ENCODE measurements around the gene MRPL58. TPM values are rescaled to one million over a fixed set of nuclear protein-coding genes. Genes with fewer than 3 reads are reported as not detected.

MRPL58 gene
- total and polyA plus RNA-seq, 2 donors (not counting 1 experiment from before 2014, with no cell fraction given): 20.8 to 21.6 TPM

DNA sequence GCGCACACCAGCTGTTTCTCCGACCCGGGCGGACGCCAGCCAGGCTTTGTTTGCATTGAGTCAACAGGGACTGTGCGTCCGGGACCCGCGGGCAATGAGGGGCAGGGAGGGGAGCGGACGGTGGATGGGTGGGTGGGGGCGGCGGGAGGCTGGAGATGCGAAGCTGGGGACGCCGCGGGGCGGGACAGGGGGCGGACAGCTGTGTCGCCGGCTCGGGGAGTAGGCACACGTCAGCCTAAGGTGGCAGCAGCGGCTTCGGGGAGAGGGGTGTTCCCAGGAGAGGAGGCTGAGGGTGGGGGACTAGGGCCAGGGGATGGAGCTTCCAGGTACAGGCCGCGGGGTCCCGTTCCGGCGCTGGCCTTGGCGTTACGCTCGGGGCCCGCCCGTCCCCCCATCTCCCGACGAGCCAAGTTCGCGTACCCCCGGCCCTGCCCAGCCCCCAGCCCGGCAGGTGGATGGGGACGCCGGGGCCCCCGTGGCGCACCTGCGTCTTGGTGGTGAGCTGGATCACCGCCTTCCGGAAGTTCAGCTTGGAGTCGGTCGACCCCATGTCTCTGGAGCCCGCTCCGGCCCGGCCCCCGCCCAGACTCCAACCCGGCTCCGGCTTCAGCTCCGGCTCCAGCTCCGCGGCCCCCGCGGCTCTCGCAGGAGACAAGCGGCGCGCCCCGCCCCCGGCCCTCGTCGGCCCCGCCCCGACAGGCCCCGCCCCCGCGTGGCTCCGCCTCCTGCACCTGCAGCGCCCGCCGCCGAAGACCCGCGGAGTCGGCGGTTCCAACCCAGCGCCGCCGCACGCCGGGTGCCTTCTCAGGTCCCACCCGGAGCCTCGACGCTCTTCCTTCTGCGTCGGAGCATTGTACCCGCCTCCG lies 40.1 kb upstream of the MRPL58 start, which contains the start of gene HID1:
TSS of gene HID1 (minus strand) at position 653 of the 866 bp plus-strand sequence. CDS start at position 550, 103 bp downstream.
- Histone ChIP-seq H4K20me1 (ENCODE audit: control insufficient read depth, insufficient read depth, low read length, poor library complexity, severe bottlenecking) (no peaks in the 10 kb centered on the region), H3K79me2 (ENCODE audit: control insufficient read depth, insufficient read depth, low read length) (no peaks in the 10 kb centered on the region), H3K36me3 (replicated peaks in 1 of 2; ENCODE audit: control extremely low read depth in 1 of 2, control insufficient read depth in 1 of 2, extremely low read depth in 1 of 2, insufficient read depth in 2 of 2, low read length in 1 of 2) (no peaks in the 10 kb centered on the region), H3K9ac (ENCODE audit: low read length) (peak within 1 kb of the TSS; percentile 68), H3K4me1 (ENCODE audit: control insufficient read depth in 2 of 2, insufficient read depth in 2 of 2, low read length in 2 of 2) (peaks cover 13 to 16% of the 10 kb centered on the region in 2 donors), H3K4me2 (replicated peaks; ENCODE audit: low read depth, low read length, poor library complexity, severe bottlenecking) (peak within 1 kb of the TSS; percentile 92), H3K27me3 (replicated peaks in 1 of 4; ENCODE audit: control extremely low read depth in 1 of 4, control insufficient read depth in 3 of 4, insufficient read depth in 4 of 4, low read length in 3 of 4) (peaks cover 0 to 48% (median 12%) of the 10 kb centered on the region in 4 experiments), H3K27ac (ENCODE audit: low read length in 2 of 2) (no peak within 1 kb of the TSS), H3K4me3 (ENCODE audit: control extremely low read depth in 1 of 5, extremely low read depth in 1 of 5, insufficient read depth in 1 of 5, low read depth in 2 of 5, low read length in 4 of 5) (peak within 1 kb of the TSS in 4 of 5 experiments; percentile 42 to 66 (median 57)), H3K9me3 (ENCODE audit: control extremely low read depth in 1 of 3, control insufficient read depth in 2 of 3, insufficient read depth in 1 of 3, low read length in 2 of 3) (peaks cover 0 to 6% (median 0%) of the 10 kb centered on the region in 3 donors), H2AFZ (ENCODE audit: insufficient read depth, low read depth, low read length, poor library complexity, severe bottlenecking) (peak within 1 kb of the TSS; percentile 84)
- DNase-seq (peak; percentile 84), ATAC-seq (ENCODE audit: low read depth) (peak; percentile 93)
- intact Hi-C loops (cut with micrococcal nuclease): loop anchor here (1.0 kb wide), 2 partner anchors 15 to 40 kb away; partner anchors contain the start of genes CDR2L and MRPL58
- TF ChIP-seq, protein P1, sequence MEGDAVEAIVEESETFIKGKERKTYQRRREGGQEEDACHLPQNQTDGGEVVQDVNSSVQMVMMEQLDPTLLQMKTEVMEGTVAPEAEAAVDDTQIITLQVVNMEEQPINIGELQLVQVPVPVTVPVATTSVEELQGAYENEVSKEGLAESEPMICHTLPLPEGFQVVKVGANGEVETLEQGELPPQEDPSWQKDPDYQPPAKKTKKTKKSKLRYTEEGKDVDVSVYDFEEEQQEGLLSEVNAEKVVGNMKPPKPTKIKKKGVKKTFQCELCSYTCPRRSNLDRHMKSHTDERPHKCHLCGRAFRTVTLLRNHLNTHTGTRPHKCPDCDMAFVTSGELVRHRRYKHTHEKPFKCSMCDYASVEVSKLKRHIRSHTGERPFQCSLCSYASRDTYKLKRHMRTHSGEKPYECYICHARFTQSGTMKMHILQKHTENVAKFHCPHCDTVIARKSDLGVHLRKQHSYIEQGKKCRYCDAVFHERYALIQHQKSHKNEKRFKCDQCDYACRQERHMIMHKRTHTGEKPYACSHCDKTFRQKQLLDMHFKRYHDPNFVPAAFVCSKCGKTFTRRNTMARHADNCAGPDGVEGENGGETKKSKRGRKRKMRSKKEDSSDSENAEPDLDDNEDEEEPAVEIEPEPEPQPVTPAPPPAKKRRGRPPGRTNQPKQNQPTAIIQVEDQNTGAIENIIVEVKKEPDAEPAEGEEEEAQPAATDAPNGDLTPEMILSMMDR (IDR thresholded peaks at IDR 0.05): no peak
- no peak for TF ChIP-seq EZH2 (IDR thresholded peaks at IDR 0.05; ENCODE audit: borderline replicate concordance, insufficient read depth, low read depth, low read length, poor library complexity, severe bottlenecking)
- no peaks in the 10 kb centered on the region for H3K9me3 Mint-ChIP-seq (ENCODE audit: insufficient read depth)
- H3K4me3 Mint-ChIP-seq: peak within 1 kb of the TSS; percentile 86
- H3K27me3 Mint-ChIP-seq: peaks cover 24% of the 10 kb centered on the region
- H3K27ac Mint-ChIP-seq: peak within 1 kb of the TSS; percentile 46
- CTCF ChIA-PET: interaction anchor here (0.8 to 7.7 kb wide), 6 partner anchors 10 to 229 kb away, joined by 3 to 67 read pairs (median 11); partner anchors contain the start of genes MRPL58 and NT5C
- WGBS (ENCODE audit: insufficient coverage): 3% methylated on average over 83 of the region's 95 CpGs
- H3K4me1 Mint-ChIP-seq: peaks cover 9% of the 10 kb centered on the region
- POLR2A ChIA-PET: interaction anchor here (0.5 to 1.1 kb wide), 7 partner anchors 9 to 229 kb away, joined by 3 to 5 read pairs (median 4); partner anchors contain the start of genes CDR2L and MRPL58

Data from B cell (primary cell).